GM11168 (cell line): Measurements from ENCODE around the gene NKRF.
"Not testable (repeated sequence)": the region's sequence is repeated elsewhere in the genome, so short reads cannot be mapped to it uniquely, and the experiment has no call there.

ENCODE experiments used
- in situ Hi-C: fragments of 300-500 bp; cut with MboI; formaldehyde crosslinking; loops from one replicate; pipeline ENCODE4 v1.12.0; 2022; ENCODE audit warnings: low sequenced_read_pairs; ENCODE audit not compliant: unreplicated experiment

The NKRF gene

DNA sequence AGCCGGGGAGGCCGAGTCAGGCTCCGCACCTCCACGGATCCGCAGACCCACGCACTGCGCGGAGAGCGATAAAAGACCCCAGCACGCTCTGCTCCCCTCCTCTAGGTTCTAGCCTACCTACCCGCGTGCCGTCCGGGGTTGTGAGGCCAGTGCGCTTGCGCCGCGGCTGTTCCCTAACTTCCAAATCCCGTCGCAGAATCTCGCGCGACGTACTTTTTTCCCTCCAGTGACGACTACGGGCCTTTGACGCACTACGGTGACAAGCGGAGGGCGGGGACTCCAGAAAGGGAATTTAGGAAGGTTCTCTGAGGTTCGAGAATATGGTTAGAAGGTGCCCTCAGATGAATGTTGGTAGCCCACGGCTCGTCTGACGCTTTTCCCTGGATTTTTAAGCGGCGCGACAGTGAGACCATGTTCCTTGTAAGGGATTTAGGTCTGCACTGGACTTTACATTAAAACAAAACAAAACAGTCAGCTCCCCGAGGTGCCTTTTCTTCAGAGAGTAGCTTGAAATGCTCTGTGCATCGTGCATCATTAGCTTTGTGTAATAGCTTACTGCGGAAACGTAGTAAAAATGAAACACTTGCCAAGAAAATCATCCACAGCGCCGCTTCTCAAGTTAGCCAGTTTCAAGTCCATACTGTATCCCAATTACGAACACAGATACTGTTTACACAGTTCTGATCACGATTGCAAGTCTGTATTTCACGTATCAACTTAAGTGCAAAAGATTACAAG lies at the start of gene NKRF:
TSS of gene NKRF (minus strand) at position 145 of the 738 bp plus-strand sequence.
- in situ Hi-C loops: no loop called here

GRCh38 chrX:119655125-119655524 lies 48.9 kb upstream of the NKRF start:
- in situ Hi-C loops: no loop called here

- in situ Hi-C loops: no loop called here
Measured at GRCh38 chrX:119654112-119654531, 47.9 kb upstream of the NKRF start.

- in situ Hi-C loops: no loop called here
Measured at GRCh38 chrX:119648421-119648775, 42.2 kb upstream of the NKRF start.

DNA sequence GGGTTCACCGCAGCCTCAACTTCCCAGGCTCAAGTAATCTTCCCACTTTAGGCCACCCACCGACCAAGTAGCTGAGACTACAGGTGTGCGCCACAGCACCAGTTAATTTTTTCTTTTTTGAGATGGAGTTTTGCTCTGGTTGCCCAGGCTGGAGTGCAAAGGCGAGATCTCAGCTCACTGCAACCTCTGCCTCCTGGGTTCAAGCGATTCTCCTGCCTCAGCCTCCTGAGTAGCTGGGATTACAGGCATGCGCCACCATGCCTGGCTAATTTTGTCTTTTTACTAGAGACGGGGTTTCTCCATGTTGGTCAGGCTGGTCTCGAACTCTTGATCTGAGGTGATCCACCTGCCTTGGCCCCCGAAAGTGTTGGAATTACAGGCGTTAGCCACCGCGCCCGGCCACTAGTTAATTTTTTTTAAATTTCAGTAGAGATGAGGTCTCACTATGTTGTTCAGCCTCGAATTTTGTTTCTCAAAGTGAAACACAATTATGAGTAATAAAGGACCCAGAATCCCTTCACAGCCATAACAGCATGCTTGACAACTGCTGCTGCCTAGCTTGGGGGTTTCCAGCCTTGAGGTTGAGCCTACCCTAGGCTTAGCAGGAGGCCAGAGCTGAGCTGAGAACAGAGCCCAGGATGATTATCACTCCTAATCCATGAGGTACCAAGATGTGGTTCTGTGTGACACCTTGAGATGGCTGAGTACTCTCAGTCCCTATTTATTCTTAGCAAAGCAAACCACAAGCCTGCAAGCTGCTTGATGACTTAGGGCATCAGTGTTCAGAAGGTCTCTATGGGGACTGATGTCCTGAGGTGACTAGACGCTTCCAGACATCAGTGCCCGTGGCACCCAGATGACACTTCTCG lies 41.6 kb upstream of the NKRF start:
- in situ Hi-C loops: no loop called here

- in situ Hi-C loops: no loop called here
Measured at GRCh38 chrX:119647089-119647488, 40.9 kb upstream of the NKRF start.

- in situ Hi-C loops: no loop called here
Measured at GRCh38 chrX:119646515-119646914, 40.3 kb upstream of the NKRF start.

DNA sequence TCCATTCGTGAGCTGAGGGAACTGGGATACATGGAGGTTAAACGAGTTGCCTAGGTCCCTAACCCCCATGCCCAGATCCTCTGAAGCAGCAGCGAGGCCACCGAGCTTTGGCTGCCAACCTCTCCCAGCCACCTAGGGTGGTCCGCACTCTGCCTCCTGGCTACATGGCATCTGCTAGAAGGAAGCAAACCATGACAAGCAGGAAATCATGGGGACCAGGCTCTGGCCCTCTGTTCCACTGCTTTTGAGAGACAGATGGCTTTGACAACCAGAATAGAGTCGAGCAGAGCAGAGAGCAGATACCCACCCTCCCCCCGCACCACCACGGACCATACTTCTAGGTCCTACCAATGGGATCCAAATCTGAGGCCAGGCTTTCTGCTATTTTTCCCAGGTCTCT lies 37.5 kb upstream of the NKRF start:
- in situ Hi-C loops: no loop called here

DNA sequence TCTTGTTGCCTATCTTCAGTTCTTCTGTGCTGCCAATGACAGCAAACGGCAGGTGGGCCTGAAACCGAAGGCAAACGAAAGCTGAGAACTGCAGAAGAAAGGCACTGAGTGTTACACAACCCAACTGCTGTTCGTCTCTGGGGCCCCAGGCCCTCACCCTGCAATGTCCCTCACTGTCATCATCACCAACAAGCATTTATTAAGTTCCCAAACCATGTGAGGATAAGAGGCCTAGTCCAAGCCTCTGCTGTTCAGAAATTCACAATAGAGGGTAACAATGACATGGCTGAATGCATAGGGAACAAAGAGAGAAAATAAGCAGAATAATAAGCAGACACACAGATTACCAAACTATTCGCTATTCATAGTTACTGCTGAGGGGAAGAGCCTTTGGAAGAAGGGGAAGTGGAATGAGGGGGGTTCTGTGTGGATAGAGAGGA lies 34.5 kb upstream of the NKRF start:
- in situ Hi-C loops: no loop called here

DNA sequence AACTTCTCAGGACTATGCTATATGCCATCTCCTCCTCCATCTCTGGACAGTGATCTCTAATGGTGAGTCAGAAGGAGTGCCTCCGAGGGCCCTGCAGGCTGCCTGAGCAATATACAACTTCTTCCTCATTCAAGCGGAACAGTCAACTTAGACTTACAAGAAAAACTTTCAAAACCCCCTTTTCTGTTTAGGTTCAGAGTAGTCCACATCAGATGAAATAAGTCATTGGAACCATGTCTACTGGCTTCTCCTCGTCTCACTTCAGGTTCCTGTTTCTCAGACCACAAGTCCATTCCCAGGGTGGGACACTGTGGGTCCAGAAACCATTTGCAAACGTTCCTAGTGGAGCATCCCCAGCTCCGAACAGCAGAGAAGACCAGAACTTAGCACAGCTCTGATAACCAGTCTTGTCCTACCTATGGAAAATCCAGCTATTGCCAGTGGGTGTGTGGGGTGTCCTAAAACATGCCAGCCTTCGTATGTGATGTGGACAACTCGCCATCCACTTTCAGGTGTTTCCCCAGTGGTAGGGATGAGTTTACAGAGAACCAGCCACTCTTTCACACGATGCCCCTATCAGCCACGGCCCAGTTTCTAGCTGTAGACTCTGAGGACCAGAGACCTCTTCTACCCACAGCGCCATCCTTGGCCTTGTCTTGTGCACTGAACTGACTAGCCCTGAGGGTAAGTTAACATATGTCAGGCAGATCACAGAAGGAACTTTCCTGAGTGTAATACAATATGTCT lies 32.7 kb upstream of the NKRF start:
- in situ Hi-C loops: no loop called here

DNA sequence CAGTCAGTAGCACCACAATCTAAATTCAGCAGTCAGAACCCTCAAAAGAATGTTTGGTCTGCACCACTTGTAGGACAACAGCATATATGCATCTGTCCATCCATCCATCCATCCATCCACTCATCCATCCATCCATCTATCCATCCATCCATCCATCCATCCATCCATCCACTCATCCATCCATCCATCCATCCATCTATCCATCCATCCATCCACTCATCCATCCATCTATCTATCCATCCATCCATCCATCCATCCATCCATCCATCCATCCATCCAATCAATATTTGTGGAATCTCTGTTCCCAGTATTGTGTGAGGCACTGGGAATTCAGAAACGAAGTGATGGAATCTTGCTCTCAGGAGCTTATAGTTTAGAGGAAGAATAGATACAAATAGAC lies 31.2 kb upstream of the NKRF start:
- in situ Hi-C loops: not testable (repeated sequence)

DNA sequence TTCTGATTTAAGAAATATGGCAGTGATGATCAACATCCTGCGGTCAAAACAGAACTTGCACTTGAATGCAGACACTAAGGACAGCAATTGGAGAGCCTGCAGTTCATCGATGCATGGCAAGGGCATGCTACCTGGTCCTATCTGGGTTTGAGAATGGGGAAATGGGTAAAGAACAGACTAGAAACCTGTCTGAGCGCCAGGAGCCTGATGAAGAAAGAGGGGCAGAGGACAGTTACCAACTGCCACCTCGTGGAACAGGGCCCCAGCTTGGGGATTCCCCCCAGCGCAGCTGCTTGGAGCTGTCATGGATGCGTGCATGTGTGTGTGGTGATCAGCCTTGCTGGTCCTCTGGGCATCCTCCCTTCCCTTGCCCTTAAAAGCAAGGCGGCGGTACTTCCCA lies 30.2 kb upstream of the NKRF start:
- in situ Hi-C loops: no loop called here

DNA sequence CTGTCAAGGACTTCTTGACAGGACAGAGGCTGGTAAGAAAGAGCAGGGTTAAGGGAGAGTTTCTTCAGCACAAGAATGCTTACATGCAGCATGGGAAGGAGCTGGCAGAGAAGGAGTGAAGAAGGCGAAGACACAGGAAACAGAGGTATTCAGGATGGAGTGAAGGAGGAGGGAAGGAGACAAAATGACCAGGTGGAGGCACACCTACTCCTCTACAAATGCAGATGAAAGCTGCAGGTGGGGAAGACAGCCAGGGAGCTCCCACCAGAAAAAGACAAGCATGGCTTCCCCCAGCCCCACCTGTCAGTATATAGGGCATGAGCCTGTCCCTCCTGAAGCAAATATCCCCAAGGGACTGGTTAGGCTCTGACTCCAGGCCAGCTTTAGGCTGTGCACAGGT lies 29.6 kb upstream of the NKRF start:
- in situ Hi-C loops: no loop called here

DNA sequence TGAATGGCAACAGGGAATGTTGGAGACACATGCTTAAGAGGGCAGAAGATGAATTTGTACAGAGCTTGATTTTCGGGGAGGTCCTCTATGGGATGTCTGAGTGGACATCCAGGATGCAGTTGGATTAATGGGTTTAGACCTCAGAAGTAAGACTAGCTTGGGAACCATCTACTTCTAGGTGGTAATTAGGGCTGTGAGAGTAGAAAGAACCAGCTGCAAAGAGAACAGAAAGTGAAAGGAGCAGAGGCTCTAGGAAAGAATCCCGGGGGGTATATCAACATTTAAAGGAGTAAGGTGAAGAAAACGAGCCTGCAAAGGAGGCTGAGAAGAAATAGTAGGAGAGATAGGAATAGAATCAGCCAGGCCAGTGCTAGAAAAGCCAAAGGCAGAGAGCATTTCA lies 29.0 kb upstream of the NKRF start:
- in situ Hi-C loops: no loop called here

DNA sequence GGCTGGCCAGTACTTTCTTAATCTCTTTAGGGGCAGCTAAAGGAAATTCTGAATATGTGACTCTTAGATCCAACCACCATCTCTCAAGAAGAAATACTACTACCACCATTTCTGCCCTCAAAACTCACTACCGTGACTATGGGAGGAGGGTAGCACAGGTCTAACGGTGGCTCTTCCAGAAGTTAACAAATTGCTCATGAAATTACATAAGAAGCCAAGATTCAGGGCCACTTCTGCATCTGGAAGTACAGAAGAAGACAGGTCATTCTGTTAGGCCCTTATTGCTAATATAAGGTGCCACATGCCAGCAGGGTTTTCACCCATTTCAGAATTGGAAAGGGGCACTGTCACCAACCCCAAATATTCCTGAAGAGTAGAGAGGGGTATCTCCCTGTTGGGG lies 19.6 kb upstream of the NKRF start:
- in situ Hi-C loops: no loop called here

- in situ Hi-C loops: no loop called here
Measured at GRCh38 chrX:119624951-119625668, 18.9 kb upstream of the NKRF start.

DNA sequence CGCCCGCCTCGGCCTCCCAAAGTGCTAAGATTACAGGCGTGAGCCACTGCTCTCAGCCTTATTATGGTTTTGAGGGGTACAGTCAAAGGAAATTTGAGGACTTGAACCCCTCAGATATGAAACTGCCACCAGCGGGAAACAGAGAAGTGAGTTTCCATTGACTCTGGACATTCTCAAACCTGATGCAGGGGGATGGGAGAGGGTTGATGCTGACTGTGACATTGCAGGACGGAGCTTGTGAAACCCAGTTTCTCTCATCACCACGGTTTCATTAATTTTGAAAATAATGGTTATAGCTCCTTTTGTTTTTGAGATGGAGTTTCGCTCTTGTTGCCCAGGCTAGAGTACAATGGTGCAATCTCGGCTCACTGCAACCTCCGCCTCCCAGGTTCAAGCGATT lies 18.2 kb upstream of the NKRF start:
- in situ Hi-C loops: no loop called here

DNA sequence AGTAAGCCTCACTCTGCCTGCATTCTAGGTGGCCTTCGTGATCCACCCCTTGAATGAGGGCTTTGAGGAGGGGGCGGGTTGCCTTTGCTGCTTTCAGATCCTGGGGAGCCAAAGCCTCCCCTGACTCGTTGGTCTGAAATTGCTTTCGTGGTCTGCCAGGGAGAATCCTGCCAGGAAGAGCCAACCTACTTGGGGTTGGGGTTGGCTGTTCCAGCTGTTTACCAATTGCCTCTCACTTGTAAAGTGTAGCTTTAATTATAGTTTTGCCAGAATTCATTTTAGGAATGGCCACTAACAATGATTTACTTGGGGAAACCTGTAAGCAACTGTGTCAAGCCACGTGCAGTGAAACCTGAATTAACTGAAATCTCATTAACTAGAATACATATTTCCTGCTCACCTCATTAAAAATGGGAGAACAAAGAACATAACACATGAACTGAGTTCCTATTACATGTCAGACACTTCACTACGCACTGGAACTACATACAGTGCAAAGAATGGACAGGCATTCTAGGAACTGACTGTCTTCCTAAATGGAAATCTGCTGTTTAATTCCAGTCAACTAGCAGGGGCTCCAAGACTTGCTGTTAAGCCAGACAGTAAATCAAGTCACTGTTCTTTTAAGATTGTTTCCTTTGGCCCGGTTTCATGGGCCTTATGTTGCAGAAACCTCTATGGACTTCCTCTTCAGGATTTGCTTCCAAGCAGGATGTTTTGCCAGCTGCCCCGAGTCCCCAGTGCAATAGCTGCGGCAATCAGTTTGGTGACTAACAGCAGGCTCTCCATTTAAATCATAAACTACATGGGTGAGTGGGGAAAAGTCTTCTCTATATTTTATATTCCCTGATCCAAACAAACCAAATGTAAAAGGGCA lies 16.4 kb upstream of the NKRF start:
- in situ Hi-C loops: no loop called here

GRCh38 chrX:119618439-119618838 lies 12.2 kb upstream of the NKRF start:
- in situ Hi-C loops: no loop called here
